Loucy (cell line): ENCODE data around the gene SH3PXD2A.

ENCODE experiments used
- EZH2phosphoT487 ChIP-seq: fragments of 200-600 bp; IDR thresholded peaks from 2 replicates; pipeline ENCODE4 v1.6.1; 2018; ENCODE audit warnings: antibody characterized with exemption, mild to moderate bottlenecking, moderate library complexity, borderline replicate concordance
- TF ChIP-seq, protein P1 (sequence below): fragments of 200-600 bp; sonication (generic); conservative IDR thresholded peaks from 2 replicates; pipeline ENCODE4 v1.5.1; 2014; ENCODE audit warnings: mild to moderate bottlenecking, antibody characterized with exemption, low read length

DNA sequence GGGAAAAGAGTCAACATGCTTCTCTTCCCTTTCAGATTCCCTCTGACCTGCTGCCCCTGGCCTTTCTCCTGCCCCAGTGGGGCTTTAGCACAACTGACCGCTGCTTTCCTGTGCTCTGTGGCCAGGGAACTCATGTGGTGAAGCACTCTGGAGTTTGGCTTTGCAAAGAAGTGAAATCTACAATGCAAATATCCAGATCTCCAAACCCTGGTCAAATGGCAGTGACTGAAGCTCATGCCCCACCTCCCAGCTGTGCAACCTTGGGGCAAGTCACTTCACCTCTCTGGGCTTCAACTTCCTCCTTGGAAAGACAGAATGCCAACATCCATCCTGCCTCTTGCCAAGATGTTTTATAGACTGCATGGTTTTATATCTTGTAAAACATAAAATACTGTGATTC lies 204.0 kb downstream of the SH3PXD2A start:
- TF ChIP-seq, protein P1, sequence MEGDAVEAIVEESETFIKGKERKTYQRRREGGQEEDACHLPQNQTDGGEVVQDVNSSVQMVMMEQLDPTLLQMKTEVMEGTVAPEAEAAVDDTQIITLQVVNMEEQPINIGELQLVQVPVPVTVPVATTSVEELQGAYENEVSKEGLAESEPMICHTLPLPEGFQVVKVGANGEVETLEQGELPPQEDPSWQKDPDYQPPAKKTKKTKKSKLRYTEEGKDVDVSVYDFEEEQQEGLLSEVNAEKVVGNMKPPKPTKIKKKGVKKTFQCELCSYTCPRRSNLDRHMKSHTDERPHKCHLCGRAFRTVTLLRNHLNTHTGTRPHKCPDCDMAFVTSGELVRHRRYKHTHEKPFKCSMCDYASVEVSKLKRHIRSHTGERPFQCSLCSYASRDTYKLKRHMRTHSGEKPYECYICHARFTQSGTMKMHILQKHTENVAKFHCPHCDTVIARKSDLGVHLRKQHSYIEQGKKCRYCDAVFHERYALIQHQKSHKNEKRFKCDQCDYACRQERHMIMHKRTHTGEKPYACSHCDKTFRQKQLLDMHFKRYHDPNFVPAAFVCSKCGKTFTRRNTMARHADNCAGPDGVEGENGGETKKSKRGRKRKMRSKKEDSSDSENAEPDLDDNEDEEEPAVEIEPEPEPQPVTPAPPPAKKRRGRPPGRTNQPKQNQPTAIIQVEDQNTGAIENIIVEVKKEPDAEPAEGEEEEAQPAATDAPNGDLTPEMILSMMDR, result no peak
- no peak for TF ChIP-seq EZH2phosphoT487
